HG03095 (cell line): ENCODE data around the gene SOX12.
A peak's percentile ranks its signal among the peaks of the same experiment; 100 is the strongest.

Experiments used
- ATAC-seq: cut with Tn5 transposase; IDR thresholded peaks from one replicate; pipeline ENCODE4 v1.9.1; 2021; ENCODE audit warnings: moderate library complexity; ENCODE audit not compliant: unreplicated experiment

SOX12 gene

GRCh38 chr20:301886-302848, 23.2 kb upstream of the SOX12 start:
- no peak for ATAC-seq

DNA sequence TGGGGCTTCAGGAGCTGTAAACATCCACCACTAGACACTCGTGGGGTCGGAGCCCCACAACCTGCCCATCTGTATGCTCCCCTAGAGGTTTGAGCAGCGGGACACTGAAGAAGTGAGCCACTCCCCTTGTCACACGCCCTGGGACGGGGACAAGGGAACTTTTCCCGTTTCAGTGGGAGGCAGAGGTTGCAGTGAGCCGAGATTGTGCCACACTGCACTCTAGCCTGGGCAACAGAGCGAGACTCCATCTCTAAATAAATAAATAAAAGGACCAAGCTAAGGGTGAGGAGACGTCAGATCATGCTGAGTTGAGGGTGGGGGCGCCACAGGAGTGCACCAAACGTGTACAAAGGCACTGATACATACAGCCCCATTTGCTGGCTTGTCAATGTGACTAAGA, 19.6 kb upstream of the SOX12 start:
- no peak for ATAC-seq

DNA sequence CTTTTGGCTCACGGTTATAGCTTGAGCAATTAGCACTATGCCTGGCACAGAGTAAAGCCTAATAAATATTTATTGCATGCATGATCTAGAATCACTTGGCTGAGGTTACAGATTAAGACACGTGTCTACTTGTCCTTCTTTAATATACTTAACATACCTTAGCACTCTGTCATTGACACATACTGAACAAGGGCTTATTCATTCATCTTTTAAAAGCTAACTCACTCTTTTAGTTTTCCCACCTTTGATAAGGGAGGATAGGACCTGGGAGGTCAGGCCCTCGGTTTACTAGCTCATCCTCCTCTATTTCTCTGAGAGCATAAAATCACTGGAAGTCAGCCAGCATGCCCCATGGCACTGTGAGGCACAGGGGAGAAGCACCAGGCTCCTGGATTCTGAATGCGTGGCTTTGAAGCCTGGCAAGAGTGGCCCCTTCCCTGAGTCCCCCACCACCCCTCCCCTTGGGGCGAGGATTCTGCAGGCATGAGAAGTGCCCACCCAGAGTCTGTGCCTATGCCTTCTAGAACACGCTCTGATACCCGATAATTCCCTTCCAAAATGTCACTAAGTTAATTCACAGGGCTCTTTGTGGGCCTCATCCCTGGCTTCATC, 16.8 kb upstream of the SOX12 start:
- ATAC-seq: no peak

DNA sequence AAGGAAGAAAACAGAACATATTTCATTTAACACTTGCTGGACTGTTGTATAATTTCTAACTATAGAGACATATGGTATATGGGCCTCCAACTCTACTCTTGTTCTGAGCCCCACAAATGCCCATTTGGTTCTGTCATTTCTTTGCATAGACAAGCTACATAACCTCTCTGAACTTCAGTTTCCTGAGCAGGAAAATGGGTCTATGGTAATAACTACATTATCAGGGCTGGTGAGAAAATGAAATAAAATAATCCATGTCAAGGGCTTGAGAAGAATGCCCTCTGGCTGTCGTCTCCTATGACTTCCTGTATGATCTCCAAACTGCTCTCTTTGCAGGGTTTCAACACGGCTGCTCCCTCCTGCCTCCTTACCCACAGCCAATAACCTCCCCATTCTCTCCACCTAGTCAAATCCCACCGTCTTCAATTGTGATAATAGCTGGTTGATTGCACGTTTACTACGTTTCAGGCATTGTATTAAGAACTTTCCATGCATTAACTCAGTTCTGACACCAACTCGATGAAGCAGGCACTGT, 16.0 kb upstream of the SOX12 start:
- no peak for ATAC-seq

- peak; percentile 99 for ATAC-seq
Observed at GRCh38 chr20:309841-310644, 15.3 kb upstream of the SOX12 start.

DNA sequence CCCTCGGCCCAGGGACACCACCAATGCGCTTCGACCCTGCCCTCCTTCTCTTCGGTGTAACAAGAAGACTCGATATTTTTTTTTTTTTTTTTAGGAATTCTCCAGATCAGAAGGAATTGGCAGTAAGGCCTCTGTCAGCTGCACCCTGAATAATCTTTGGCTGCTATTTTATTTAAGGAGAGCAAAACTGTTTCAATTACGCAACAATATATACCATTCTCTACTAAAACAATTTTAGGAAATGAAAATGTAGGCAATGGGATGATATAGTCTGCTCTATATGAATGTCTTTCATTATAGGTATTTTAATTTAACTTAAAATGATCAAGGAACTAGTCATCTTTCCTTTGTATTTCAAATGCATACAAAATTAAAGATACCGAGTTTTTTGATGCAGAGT, 14.7 kb upstream of the SOX12 start:
- ATAC-seq: no peak

DNA sequence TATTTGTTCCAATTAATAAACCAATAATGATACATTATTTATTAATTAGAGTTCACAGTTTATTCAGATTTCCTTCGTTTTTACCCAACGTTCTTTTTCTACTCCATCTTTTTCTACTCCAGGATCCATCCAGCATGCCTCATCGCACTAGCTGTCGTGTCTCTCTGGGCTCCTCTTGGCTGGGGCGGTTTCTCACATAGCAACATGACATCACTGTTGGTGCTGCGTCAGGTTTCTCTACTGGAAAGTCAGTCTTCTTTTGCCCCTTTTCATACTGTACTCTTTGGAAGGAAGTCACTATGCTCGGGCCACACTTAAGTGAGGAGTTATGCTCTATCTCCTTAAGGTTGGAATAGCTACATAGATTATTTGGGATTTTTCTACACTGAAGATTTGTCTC, 13.7 kb upstream of the SOX12 start:
- ATAC-seq: no peak

- ATAC-seq: no peak
Observed at GRCh38 chr20:312067-312466, 13.3 kb upstream of the SOX12 start.

GRCh38 chr20:312866-313265, 12.5 kb upstream of the SOX12 start:
- ATAC-seq: no peak

GRCh38 chr20:313402-313801, 11.9 kb upstream of the SOX12 start:
- ATAC-seq: no peak

DNA sequence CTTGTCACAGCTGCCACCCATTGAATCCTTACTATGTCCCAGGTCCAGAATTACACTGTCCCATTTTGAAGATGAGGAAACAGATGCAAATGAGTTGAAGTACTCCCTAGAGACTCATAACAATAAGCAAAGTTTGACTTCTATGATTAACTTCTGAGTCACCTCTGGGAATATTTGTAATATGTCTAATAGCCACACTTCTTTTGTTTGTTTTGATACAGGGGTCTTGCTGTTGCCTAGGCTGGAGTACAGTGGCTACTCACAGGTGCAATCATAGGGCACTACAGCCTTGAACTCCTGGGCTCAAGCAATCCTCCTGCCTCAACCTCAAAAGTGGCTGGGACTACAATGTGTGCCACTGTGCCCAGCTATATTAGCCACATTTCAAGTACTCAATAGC, 11.4 kb upstream of the SOX12 start:
- no peak for ATAC-seq

DNA sequence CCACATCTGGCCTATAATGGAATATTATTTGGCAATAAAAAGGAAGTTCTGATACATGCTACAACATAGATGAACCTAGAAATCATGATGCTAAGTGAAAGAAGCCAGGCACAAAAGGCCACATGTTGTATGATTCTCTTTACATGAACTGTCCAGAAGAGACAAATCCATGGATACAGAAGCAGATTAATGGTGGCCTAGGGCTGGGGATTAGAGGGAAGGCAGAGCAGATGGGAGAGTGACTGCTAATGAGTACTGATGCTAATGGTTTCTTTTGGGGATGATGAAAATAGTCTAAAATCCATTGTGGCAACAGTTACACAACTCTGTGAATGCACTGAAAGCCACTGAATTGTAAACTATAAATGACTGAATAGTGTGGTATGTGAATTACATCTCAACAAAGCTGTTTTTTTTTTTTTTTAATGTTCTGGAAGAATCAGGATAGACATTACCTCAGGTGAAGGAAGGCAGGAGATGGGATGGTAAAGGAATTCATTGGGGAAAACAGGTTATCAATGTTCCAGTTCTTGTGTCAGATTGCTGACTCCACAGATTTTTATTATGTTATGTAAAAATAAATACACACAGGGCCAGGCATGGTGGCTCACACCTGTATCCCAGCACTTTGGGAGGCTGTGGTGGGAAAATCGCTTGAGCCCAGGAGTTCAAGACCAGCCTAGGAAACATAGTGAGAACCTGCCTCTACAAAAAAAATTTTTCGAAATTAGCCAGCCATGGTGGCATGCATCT, 8.9 kb upstream of the SOX12 start:
- no peak for ATAC-seq

GRCh38 chr20:324177-325044, 941 bp upstream of the SOX12 start:
- ATAC-seq: peak; percentile 44

GRCh38 chr20:325889-326644, 715 bp downstream of the SOX12 start:
- ATAC-seq: no peak

DNA sequence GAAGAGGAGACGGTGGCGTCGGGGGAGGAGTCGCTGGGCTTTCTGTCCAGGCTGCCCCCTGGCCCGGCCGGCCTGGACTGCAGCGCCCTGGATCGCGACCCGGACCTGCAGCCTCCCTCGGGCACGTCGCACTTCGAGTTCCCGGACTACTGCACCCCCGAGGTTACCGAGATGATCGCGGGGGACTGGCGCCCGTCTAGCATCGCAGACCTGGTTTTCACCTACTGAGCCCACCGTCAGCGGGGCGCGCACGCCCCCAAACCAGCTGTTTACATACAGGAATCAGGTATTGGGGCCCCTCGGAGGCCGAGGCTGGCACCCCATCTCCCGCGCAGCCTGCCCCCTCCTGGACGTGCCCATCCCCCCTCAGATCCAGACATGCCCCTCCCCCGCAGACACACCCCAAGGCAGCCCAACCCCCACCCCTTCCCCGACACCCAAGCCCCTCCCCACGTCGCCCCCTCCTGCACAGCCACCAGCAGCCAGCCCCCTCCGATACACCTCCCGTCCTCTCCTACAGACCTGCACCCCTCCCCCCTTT, 1.4 kb downstream of the SOX12 start:
- no peak for ATAC-seq

DNA sequence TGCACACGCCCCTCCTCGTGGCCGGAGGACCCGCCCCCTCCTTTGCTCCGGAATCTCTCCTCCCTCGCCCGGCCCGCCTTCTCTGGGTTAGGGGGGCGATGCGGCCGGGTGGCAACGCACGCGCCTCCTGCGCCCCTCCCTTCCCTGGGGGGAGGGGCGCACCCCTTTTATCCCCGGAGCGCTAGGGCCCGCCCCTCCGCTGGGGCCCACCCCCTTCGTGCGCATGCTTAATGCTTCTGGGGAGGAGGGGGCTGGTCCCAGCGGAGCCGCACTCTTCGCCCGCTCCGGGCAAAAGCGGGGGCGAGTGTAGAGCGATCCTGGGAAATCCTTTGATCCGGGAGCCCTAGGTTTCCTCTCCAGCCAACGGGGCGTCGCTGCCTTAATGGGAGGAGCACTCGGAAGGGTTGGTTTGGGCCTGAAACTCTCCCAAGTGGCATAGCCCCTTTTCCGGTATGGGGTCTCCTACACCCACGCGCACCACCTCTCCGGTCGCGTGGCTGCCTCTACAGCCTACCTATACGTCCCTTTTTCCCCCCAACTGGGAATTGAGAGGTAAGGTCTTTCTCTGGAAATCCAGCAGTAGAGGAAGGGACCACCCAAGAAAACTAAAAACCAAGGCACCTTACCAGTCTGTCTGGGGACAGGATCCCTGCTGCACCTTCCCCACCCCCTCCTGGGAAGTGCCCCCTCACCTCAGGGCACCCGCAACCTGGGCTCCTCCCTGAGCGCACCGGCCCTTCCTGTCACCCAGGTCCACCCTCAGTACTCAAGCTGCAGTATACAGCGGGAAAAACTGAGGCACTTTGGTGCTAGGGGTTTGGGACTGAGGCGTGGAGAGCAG, 2.1 kb downstream of the SOX12 start:
- peak; percentile 23 for ATAC-seq

DNA sequence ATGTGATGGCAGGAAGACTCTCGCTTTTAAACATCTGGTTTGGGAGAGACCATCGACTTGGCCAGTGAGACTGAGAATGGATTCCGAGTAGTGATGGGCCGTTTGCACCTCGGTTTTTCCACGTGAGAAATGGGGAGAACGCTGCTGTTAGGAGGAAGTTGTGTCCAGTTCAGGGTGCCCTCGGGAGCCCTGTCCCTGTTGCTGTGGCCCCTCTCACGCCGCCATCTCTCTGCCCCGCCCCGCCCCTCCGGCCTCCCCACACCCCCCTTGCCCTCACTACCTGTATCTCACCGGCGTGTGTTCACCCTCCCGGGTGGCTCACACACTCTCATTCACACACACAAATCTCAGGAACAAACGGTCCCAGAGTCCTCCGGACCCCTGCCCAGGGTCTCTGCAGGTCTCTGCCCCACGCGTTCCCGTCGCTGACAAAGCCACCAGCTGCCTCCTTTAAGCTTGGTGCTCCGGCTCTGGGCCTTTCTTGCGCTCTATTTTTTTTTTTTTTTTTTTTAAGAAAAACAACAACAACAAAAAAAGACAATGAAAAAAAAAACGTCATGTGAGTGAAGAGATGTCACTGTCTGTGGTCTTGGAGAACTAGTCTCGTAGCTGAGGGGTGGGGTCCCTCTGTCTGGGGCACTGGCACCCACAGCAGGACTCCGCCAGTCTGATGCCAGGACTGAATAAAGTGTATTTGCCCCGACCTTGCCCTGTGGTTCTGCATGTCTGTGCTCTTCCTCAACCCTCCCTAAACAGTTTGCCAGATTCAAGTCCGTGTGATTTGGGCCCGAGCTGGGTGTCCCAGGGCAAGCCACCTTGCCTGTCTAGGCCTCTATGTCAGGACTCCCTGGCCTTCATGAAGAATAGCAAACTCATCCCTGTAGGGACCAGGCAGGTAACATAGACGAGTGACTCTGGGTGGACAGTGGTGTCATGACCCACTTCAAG, 2.9 kb downstream of the SOX12 start:
- ATAC-seq: no peak
